ENCODE measurements around the gene HGS. TPM values are rescaled to one million over a fixed set of nuclear protein-coding genes. Genes with fewer than 3 reads are reported as not detected.

The HGS gene
- total and polyA plus RNA-seq, 2 of the 13 experiments (the other 11 are each of a cell fraction or from before 2014, with no cell fraction given) = 73.3 to 78.1 TPM

DNA sequence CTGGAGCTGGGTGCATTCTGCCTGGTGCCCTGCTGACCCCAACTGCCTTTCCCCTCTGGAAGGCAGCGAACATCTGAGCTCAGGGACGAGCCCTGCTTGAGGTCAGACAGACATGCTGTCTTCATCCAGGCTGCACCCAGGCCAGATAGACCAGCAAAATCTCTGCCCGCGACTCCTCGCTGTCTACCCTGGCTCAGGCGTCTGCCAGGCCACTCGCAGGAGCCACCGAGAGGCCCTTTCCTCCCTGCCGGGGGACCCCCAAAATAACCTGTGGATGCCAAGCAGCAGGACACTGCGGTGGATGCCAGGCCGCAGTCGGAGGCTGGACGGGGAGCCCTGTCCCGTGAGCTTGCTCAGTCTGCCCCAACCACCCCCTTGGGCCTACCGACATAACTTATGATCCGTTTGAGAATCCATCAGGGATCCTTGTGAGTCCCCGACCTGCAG is 25.0 kb downstream of the HGS start (continued):
- TF ChIP-seq, protein P1, sequence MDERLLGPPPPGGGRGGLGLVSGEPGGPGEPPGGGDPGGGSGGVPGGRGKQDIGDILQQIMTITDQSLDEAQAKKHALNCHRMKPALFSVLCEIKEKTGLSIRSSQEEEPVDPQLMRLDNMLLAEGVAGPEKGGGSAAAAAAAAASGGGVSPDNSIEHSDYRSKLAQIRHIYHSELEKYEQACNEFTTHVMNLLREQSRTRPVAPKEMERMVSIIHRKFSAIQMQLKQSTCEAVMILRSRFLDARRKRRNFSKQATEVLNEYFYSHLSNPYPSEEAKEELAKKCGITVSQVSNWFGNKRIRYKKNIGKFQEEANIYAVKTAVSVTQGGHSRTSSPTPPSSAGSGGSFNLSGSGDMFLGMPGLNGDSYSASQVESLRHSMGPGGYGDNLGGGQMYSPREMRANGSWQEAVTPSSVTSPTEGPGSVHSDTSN (CRISPR knock-in tag; IDR thresholded peaks at IDR 0.05) = no peak
- TF ChIP-seq ZNF160 (CRISPR knock-in tag; IDR thresholded peaks at IDR 0.05) = no peak
- TF ChIP-seq, protein P2, sequence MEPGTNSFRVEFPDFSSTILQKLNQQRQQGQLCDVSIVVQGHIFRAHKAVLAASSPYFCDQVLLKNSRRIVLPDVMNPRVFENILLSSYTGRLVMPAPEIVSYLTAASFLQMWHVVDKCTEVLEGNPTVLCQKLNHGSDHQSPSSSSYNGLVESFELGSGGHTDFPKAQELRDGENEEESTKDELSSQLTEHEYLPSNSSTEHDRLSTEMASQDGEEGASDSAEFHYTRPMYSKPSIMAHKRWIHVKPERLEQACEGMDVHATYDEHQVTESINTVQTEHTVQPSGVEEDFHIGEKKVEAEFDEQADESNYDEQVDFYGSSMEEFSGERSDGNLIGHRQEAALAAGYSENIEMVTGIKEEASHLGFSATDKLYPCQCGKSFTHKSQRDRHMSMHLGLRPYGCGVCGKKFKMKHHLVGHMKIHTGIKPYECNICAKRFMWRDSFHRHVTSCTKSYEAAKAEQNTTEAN (CRISPR knock-in tag; conservative IDR thresholded peaks at IDR 0.05) = no peak

DNA sequence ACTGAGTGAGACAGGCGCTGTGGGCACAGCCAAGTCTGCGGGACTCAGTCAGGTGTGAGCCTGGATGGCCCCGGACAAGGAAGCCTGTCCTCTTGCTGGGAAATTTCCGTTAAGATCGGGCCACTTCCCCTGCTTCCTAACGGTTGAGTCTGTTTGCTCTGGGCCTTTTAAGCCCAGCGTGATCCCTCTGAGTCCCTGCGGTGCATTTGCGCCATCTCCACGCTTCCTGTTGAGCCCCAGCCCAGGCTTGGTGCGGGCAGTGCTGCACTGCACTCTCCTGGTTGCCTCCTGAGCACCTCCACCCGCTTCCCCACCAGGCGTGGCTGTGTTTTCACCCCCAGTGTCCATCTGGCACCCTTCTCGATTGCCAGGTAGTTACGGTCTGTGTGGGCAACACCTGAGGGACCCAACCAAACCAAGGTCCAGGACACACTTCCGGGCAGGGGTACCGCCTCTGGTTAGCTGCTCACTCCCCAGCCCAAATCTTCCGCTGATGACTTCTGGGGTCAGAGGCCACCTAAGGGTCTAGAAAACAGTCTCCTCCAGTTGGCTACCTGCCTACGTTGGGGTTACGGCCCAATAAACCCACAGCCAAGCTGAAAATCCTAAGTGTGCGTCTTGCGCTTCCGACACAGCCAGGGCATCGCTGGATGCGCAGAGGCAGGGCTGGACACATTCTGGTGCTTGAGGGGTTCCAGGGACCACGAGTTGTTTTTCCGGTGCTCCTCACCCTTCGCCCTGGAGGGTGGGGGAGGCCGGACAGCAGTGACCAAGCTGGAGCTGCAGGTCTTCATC is 26.9 kb downstream of the HGS start:
- WGBS (ENCODE audit: low lambda C conversion rate) = 85% methylated on average over 24 of the region's 29 CpGs
- Histone ChIP-seq H3K36me3 (replicated peaks in 1 of 2; ENCODE audit: control insufficient read depth in 1 of 2, insufficient read depth in 2 of 2, low read length in 2 of 2) (peaks cover 18 to 37% of the 10 kb centered on the region in 2 experiments), H3K4me2 (ENCODE audit: low read depth, low read length) (peak overlapping the region; percentile 96), H4K20me1 (ENCODE audit: insufficient read depth, low read length) (no peaks in the 10 kb centered on the region), H3K4me1 (ENCODE audit: insufficient read depth, low read length) (peaks cover 32% of the 10 kb centered on the region), H3K9ac (ENCODE audit: insufficient read depth, low read depth, low read length) (peak overlapping the region; percentile 93), H3K4me3 (replicated peaks in 1 of 3; ENCODE audit: insufficient read depth in 1 of 3, low read depth in 2 of 3, low read length in 3 of 3) (peak overlapping the region in 2 of 3 experiments; percentile 6 to 92; a peak in 1 of 6 replicates), H3K9me3 (ENCODE audit: low read length) (no peaks in the 10 kb centered on the region), H2AFZ (ENCODE audit: low read length) (no peak overlapping the region), H3K79me2 (ENCODE audit: insufficient read depth, low read length) (peaks cover 31% of the 10 kb centered on the region), H3K27ac (ENCODE audit: extremely low read length, insufficient read depth, low read length) (peak overlapping the region; percentile 93), H3K27me3 (ENCODE audit: control insufficient read depth in 1 of 2, insufficient read depth in 2 of 2, low read length in 2 of 2) (no peaks in the 10 kb centered on the region; a peak in 1 of 5 replicates)
- ATAC-seq = no peak
- intact Hi-C loops (cut with micrococcal nuclease; ENCODE audit: unreplicated experiment) = no loop called here
- BruUV-seq (replicated peaks) = no TSS peak
- ChIA-PET POLR2A (interaction anchor here (0.8 to 6.3 kb wide), 7 partner anchors 8 to 44 kb away, joined by 3 to 143 read pairs (median 50); partner anchors contain the start of genes ARL16, CCDC137, HGS and MRPL12), CTCF (ENCODE audit: low intra/inter-chr PET ratio, low total read pairs) (no interaction called here)
- in situ Hi-C loops (cut with HindIII; ENCODE audit: extremely low pct_ligation_motif_present, low pct_unique_long_range_greater_than_20kb) = no loop called here
- FAIRE-seq = no peak
- peak; percentile 34 for DNase-seq (ENCODE audit: low spot score)
- TF ChIP-seq ZNF343 (CRISPR knock-in tag; IDR thresholded peaks at IDR 0.05) = no peak
- no peak for TF ChIP-seq KLF12 (CRISPR knock-in tag; IDR thresholded peaks at IDR 0.05; ENCODE audit: borderline replicate concordance)
- peak; percentile 28; the same call in 1 of the 2 replicates for TF ChIP-seq ZC3H4 (CRISPR knock-in tag; IDR thresholded peaks at IDR 0.05; ENCODE audit: borderline replicate concordance)
- no peak for TF ChIP-seq XBP1 (CRISPR knock-in tag; IDR thresholded peaks at IDR 0.05)
- TF ChIP-seq PAWR (CRISPR knock-in tag; IDR thresholded peaks at IDR 0.05; ENCODE audit: borderline replicate concordance) = no peak
- TF ChIP-seq, protein P3, sequence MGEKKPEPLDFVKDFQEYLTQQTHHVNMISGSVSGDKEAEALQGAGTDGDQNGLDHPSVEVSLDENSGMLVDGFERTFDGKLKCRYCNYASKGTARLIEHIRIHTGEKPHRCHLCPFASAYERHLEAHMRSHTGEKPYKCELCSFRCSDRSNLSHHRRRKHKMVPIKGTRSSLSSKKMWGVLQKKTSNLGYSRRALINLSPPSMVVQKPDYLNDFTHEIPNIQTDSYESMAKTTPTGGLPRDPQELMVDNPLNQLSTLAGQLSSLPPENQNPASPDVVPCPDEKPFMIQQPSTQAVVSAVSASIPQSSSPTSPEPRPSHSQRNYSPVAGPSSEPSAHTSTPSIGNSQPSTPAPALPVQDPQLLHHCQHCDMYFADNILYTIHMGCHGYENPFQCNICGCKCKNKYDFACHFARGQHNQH (CRISPR knock-in tag; IDR thresholded peaks at IDR 0.05) = no peak
- no peak for TF ChIP-seq FOSL1 (CRISPR knock-in tag; IDR thresholded peaks at IDR 0.05; ENCODE audit: borderline replicate concordance)
- TF ChIP-seq, protein P4, sequence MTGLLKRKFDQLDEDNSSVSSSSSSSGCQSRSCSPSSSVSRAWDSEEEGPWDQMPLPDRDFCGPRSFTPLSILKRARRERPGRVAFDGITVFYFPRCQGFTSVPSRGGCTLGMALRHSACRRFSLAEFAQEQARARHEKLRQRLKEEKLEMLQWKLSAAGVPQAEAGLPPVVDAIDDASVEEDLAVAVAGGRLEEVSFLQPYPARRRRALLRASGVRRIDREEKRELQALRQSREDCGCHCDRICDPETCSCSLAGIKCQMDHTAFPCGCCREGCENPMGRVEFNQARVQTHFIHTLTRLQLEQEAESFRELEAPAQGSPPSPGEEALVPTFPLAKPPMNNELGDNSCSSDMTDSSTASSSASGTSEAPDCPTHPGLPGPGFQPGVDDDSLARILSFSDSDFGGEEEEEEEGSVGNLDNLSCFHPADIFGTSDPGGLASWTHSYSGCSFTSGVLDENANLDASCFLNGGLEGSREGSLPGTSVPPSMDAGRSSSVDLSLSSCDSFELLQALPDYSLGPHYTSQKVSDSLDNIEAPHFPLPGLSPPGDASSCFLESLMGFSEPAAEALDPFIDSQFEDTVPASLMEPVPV (CRISPR knock-in tag; IDR thresholded peaks at IDR 0.05) = no peak
- TF ChIP-seq, protein P5, sequence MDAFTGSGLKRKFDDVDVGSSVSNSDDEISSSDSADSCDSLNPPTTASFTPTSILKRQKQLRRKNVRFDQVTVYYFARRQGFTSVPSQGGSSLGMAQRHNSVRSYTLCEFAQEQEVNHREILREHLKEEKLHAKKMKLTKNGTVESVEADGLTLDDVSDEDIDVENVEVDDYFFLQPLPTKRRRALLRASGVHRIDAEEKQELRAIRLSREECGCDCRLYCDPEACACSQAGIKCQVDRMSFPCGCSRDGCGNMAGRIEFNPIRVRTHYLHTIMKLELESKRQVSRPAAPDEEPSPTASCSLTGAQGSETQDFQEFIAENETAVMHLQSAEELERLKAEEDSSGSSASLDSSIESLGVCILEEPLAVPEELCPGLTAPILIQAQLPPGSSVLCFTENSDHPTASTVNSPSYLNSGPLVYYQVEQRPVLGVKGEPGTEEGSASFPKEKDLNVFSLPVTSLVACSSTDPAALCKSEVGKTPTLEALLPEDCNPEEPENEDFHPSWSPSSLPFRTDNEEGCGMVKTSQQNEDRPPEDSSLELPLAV (CRISPR knock-in tag; conservative IDR thresholded peaks at IDR 0.05; ENCODE audit: low read depth) = no peak
- TF ChIP-seq, protein P6, sequence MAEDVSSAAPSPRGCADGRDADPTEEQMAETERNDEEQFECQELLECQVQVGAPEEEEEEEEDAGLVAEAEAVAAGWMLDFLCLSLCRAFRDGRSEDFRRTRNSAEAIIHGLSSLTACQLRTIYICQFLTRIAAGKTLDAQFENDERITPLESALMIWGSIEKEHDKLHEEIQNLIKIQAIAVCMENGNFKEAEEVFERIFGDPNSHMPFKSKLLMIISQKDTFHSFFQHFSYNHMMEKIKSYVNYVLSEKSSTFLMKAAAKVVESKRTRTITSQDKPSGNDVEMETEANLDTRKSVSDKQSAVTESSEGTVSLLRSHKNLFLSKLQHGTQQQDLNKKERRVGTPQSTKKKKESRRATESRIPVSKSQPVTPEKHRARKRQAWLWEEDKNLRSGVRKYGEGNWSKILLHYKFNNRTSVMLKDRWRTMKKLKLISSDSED (CRISPR knock-in tag; IDR thresholded peaks at IDR 0.05) = no peak
